T47D (cell line): ENCODE data around the gene ACTN2.
A peak's percentile ranks its signal among the peaks of the same experiment; 100 is the strongest.

ENCODE experiments used
- DNase-seq, 2 experiments: peaks; one replicate each; pipeline versions ENCODE4 v3.0.0 to v3.0.0-alpha.2; 2011 to 2012; ENCODE audit warnings: low read depth in 1 of 2, low spot score in 1 of 2
- JUND ChIP-seq: IDR thresholded peaks from 2 replicates; pipeline ENCODE4 v1.6.1; 2012; ENCODE audit warnings: low read depth
- in situ Hi-C: cut with HindIII; loops from 2 replicates; pipeline ENCODE4 v1.10.0; 2016; ENCODE audit warnings: low sequenced_read_pairs, low pct_unique_long_range_greater_than_20kb

ACTN2 gene

DNA sequence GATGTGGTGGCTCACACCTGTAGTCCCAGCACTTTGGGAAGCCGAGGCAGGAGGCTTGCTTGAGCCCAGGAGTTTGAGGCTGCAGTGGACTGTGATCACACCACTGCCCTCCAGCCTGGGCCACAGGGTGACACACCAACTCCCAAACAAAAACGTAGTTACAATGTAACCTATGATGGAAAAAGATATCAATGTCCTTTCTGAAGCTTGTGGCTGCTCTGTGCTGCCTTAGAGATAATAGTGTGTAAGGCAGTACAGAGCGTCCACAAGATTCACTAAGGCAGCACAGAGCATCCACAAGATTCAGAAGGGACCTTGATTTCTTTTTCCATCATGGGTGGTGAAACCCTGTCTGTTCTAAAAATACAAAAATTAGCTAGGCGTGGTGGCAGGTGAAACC lies 42.5 kb downstream of the ACTN2 start:
- TF ChIP-seq JUND, result no peak
- no peak for DNase-seq
- in situ Hi-C loops, result no loop called here

DNA sequence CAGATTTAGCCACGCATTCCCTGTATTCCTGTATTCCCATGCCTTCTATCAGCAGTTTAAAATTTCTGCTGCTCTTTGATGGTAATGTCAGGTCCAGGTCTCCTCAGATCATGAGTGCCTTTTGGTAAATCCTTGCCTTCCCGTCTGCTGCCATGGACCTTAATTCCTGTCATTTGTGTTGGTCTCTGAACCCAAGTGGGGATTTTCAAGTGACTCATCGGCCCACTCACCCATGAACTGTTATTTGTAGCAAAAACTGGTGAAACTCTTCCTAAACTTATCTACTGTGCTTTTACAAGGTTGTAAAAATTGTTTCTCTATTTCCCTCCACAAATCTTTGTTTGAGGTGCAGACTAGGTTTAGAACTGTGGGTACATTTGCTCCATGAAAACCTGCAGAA lies 47.4 kb downstream of the ACTN2 start:
- in situ Hi-C loops, result no loop called here

DNA sequence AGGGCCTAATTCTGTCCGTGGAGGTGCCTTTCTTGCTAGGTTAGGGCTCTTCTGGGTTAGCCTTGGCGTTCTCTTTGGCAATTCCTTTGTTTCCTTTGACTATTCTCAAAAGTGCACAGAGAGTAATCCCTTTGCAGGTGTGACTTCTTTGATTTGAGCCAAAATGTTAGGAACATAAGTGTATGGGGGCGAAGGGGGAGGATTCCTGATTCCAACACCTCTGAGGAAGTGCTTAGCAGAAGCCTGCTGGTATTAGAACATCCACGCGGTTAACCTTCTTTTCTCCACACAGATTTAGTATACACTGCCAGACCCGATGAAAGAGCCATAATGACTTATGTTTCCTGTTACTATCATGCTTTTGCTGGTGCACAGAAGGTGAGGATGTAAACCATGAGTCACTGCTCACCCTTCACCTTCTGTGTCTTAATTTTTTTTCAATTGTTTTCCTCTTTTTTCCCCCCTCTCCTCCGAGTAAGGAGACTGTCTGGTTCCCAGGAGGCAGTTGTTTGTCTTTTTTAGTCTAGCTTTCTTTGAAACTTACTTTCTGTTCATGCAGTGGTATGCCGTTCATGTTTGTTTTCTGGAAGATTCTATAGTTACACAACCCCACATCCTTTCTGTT lies 48.0 kb downstream of the ACTN2 start:
- DNase-seq, result no peak
- no peak for TF ChIP-seq JUND
- in situ Hi-C loops, result no loop called here

More for the DNA sequence above, 47.4 kb downstream of the ACTN2 start:
- no peak for TF ChIP-seq JUND
- no peak for DNase-seq

DNA sequence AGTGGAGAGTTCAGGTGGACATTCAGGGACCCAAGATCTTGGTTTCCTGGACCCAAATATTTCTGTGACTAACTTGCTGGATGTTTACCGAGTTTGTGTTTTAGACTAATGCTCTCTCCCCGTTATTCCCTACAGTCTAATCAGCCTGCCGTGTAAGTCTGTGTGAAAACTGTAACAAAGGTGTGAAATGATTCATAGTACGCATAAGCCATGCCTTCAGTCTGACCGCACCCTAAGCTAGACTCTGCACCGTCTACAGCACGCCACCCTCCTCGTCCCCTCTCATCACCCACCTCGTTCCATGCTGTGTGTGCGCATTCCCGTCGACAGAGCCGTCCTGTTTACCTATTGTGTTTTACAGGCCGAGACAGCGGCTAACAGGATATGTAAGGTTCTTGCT lies 50.5 kb downstream of the ACTN2 start:
- DNase-seq, result no peak
- TF ChIP-seq JUND, result no peak
- in situ Hi-C loops, result no loop called here

DNA sequence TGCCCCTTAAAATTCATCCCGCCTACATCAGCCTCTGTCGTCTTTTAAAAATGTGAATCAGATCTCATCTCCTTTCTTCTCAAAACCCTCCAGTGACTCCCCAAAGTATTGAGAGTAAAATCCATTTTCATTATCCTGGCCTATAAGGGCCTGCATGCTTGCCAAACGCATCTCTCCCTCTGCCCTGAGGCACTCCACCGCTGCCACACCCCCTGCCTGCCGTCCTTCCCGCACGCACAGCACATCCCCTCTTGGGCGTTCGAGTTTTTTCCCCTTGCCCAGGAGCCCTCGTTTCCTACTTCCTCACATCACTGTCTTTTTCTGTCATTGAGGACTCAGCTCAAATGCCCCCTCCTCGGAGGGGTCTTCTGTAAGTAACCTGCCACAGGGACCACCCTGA lies 55.5 kb downstream of the ACTN2 start:
- no peak for TF ChIP-seq JUND
- in situ Hi-C loops, result no loop called here
- DNase-seq, result no peak

DNA sequence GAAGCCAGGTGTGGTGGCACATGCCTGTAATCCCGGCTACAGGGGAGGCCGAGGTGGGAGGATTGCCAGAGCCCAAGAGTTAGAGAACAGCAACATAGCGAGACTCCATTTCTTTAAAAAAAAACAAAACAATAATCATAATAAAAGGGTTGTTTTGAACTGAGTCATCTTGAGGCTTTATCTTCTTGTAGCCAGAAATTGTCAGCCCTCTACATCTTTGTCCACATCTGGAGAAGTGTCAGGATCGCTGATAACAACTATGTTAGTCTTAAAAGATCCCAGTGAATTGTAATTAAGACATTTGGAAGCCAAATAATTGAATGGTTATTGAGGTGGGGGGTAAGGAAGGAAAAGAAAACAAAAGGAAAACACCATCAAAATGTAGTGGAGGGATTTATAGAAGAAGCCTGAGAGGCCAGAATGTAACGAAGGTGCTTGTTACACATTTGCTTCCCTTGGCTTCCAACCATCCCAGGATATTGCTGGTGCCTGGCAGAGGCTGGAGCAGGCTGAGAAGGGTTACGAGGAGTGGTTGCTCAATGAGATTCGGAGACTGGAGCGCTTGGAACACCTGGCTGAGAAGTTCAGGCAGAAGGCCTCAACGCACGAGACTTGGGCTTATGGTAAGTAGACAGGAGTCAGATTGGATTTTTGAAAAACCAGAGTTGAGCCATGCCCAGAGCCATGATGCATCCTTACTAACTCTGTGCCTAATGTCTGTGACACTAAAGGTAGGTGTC lies 56.3 kb downstream of the ACTN2 start:
- no peak for TF ChIP-seq JUND

DNA sequence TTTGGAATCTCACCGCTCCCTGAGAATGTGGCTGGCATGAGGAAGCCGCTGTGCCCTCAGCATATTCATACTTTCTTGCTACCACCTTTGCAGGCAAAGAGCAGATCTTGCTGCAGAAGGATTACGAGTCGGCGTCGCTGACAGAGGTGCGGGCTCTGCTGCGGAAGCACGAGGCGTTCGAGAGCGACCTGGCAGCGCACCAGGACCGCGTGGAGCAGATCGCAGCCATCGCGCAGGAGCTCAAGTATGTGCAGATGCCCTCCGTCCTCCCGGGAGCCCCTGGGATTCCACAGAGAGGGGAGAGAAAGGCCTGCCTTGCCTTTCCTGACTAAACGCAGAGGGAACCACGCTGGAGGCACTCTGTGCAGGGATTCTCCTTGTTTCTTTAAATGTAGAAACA lies 58.2 kb downstream of the ACTN2 start:
- in situ Hi-C loops, result no loop called here
- TF ChIP-seq JUND, result no peak
- DNase-seq, result no peak

More for the DNA sequence above, 56.3 kb downstream of the ACTN2 start:
- no peak for DNase-seq
- in situ Hi-C loops, result no loop called here

DNA sequence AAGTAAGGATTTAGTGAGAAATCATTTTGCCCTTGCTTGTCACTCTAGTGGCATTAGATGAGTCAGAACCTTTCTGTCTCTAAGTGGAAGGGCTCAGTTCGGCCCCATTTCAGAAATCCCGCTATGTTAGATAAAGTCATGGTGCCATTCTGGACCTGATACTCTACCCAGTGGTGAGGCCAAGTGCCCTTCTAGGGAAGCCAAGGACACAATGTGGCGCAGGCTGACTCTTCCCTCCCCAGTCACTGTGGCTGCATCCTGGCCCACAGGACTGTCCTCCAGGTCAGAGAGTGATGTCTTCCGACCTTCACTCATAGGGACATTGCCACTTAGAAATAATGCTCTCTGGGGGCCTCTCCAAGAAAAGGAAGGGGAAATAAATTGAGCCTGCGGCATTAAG lies 60.5 kb downstream of the ACTN2 start:
- TF ChIP-seq JUND, result no peak
- DNase-seq, result no peak
- in situ Hi-C loops, result no loop called here

DNA sequence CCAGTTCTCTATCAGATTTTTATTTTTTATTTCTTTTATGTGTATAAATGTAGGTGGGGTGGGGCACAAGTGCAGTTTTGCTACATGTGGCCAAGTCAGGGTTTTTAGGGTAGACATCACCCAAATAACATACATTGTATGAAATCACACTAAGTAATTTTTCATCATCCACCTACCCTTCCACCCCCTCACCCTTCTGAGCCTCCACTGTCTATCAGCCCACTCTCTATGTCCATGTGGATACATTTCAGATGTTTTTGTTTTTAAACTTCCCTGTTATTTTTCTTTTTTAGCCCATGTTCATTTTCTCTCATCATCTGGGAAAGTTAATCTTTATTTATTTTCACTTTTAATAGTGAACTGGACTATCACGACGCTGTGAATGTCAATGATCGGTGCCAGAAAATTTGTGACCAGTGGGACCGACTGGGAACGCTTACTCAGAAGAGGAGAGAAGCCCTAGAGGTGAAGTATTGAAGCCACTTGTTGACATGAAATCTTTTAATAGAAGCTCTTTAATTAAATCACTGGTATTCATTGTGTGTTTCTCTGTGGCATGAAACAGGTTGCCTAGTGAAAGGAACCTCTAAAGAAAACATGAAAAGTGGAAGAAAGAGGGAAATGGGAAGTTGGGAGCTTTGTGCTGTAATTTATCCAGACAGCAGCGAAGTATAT lies 61.1 kb downstream of the ACTN2 start:
- no peak for TF ChIP-seq JUND
- in situ Hi-C loops, result no loop called here
- DNase-seq, result no peak

DNA sequence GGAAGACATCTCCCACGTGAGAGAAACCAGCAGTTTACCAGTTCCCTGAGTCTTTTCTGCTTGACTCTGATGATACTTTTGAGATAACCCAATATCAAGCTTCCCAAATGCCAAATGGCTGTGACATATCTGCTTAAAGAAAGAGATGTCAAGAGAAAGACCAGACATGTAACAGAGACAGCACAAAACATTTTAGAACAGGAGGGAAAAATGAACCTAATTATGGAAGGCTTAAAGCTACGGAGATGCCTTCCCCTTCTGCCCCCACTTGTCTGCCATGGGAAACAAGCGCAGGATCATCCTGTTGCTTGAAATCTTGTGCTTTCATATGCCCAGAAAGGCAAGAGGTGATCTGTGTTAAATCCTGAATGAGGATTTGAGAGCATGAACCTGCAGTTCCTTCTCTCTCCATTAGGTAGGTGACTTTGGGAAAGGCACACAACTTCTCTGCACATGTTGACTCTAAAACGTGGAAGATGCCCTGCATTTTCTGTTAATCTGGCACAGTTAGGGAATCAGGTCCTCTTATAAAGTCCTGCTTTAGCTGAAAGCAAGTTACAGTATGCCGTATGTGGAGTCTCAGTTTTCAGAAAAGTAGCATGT lies 62.1 kb downstream of the ACTN2 start:
- in situ Hi-C loops, result no loop called here
- peak in 1 of 2 experiments; percentile 54 for DNase-seq
- TF ChIP-seq JUND, result no peak

DNA sequence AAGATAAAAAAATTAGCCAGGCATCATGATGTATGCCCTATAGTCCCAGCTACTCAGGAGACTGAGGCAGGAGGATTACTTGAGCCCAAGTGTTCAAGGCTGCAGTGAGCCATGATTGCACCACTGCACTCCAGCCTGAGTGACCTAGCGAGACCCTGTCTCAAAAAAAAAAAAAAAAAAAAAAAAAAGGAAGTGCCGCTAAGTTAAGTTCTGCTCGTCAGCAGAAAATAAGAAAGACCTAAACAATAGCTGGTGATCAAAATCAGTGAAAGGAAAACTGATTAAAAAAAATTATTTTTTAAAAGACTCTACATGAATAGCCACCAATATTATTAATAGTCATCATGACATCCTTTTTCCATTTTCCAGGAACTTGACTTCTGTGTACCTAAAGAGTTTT lies 64.6 kb downstream of the ACTN2 start:
- no peak for DNase-seq
- no peak for TF ChIP-seq JUND
- in situ Hi-C loops, result no loop called here

DNA sequence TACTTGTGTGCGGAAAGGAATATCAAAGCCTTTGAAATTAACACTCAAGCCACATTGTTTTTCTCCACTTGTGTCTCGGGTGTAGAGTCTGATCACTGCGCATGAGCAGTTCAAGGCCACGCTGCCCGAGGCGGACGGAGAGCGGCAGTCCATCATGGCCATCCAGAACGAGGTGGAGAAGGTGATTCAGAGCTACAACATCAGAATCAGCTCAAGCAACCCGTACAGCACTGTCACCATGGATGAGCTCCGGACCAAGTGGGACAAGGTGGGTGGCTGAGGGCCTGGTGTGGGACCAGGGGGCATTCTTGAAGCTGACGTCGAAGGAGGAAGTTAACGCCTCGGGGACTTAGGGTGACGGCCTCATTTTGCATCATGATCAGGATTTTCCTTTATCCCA lies 65.1 kb downstream of the ACTN2 start:
- no peak for TF ChIP-seq JUND
- in situ Hi-C loops, result no loop called here
- no peak for DNase-seq

DNA sequence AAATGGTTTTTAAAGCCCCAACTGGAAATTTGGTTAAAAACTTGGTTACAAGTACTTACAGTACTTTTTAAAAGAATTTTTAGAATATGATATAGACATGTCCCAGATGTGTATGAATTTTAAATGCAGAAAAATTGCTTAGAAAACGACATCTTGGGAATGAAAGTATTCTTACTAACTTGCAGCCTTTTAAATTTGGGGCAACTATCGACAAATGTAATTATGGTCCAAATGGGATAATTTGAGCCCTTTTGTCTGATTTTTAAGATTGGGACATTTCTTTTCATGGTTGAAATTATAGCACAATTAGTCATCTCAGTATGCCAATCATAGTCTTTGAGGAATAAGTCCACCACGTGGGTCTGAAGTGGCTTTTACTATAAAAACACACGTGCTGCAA lies 65.6 kb downstream of the ACTN2 start:
- in situ Hi-C loops, result no loop called here
- TF ChIP-seq JUND, result no peak
- DNase-seq, result no peak
